ENCODE measurements around the gene FCN1.

The FCN1 gene

GRCh38 chr9:134944916-134945315 lies 27.2 kb upstream of the FCN1 start:
- H3K27ac Mint-ChIP-seq = no peak overlapping the region
- H3K9me3 Mint-ChIP-seq = no peaks in the 10 kb centered on the region
- DNase-seq = no peak
- H3K36me3 Mint-ChIP-seq (ENCODE audit: low read depth) = no peaks in the 10 kb centered on the region
- peaks cover 43% of the 10 kb centered on the region for H3K4me1 Mint-ChIP-seq
- TF ChIP-seq CTCF (IDR thresholded peaks at IDR 0.05) = no peak
- peaks cover 13% of the 10 kb centered on the region for H3K27me3 Mint-ChIP-seq (ENCODE audit: low read depth, poor library complexity)
- H3K4me3 Mint-ChIP-seq = no peak overlapping the region

GRCh38 chr9:134944351-134944802 lies 26.7 kb upstream of the FCN1 start:
- DNase-seq = no peak
- peak overlapping the region; percentile 58 for H3K27ac Mint-ChIP-seq

GRCh38 chr9:134943836-134944235 lies 26.1 kb upstream of the FCN1 start:
- Mint-ChIP-seq H3K4me3 (no peak overlapping the region), H3K4me1 (peaks cover 54% of the 10 kb centered on the region), H3K36me3 (ENCODE audit: low read depth) (no peaks in the 10 kb centered on the region), H3K27me3 (ENCODE audit: low read depth, poor library complexity) (peaks cover 8% of the 10 kb centered on the region), H3K9me3 (no peaks in the 10 kb centered on the region), H3K27ac (no peak overlapping the region)
- no peak for TF ChIP-seq CTCF (IDR thresholded peaks at IDR 0.05)
- DNase-seq = no peak

More at GRCh38 chr9:134944351-134944802, 26.7 kb upstream of the FCN1 start:
- Mint-ChIP-seq H3K4me3 (no peak overlapping the region), H3K4me1 (peaks cover 49% of the 10 kb centered on the region), H3K27me3 (ENCODE audit: low read depth, poor library complexity) (peaks cover 10% of the 10 kb centered on the region), H3K36me3 (ENCODE audit: low read depth) (no peaks in the 10 kb centered on the region), H3K9me3 (no peaks in the 10 kb centered on the region)
- no peak for TF ChIP-seq CTCF (IDR thresholded peaks at IDR 0.05)

GRCh38 chr9:134943411-134943810 lies 25.7 kb upstream of the FCN1 start:
- peaks cover 57% of the 10 kb centered on the region for H3K4me1 Mint-ChIP-seq
- no peak for DNase-seq
- H3K27me3 Mint-ChIP-seq (ENCODE audit: low read depth, poor library complexity) = peaks cover 6% of the 10 kb centered on the region
- TF ChIP-seq CTCF (IDR thresholded peaks at IDR 0.05) = no peak
- no peaks in the 10 kb centered on the region for H3K36me3 Mint-ChIP-seq (ENCODE audit: low read depth)
- no peak overlapping the region for H3K27ac Mint-ChIP-seq
- no peak overlapping the region for H3K4me3 Mint-ChIP-seq
- H3K9me3 Mint-ChIP-seq = no peaks in the 10 kb centered on the region

GRCh38 chr9:134942788-134943184 lies 25.1 kb upstream of the FCN1 start:
- no peaks in the 10 kb centered on the region for H3K9me3 Mint-ChIP-seq
- H3K4me3 Mint-ChIP-seq = no peak overlapping the region
- H3K27me3 Mint-ChIP-seq (ENCODE audit: low read depth, poor library complexity) = peaks cover 6% of the 10 kb centered on the region
- H3K4me1 Mint-ChIP-seq = peaks cover 63% of the 10 kb centered on the region
- no peak for TF ChIP-seq CTCF (IDR thresholded peaks at IDR 0.05)
- DNase-seq = no peak
- H3K27ac Mint-ChIP-seq = no peak overlapping the region
- no peaks in the 10 kb centered on the region for H3K36me3 Mint-ChIP-seq (ENCODE audit: low read depth)

GRCh38 chr9:134942011-134942787 lies 24.5 kb upstream of the FCN1 start:
- Mint-ChIP-seq H3K9me3 (no peaks in the 10 kb centered on the region), H3K4me1 (peaks cover 69% of the 10 kb centered on the region), H3K27ac (peak overlapping the region; percentile 21), H3K36me3 (ENCODE audit: low read depth) (no peaks in the 10 kb centered on the region), H3K27me3 (ENCODE audit: low read depth, poor library complexity) (peaks cover 6% of the 10 kb centered on the region), H3K4me3 (no peak overlapping the region)
- no peak for DNase-seq
- no peak for TF ChIP-seq CTCF (IDR thresholded peaks at IDR 0.05)

Data from nephron progenitor cell (in vitro differentiated cells).